ENCODE measurements around the gene NINL.

DNA sequence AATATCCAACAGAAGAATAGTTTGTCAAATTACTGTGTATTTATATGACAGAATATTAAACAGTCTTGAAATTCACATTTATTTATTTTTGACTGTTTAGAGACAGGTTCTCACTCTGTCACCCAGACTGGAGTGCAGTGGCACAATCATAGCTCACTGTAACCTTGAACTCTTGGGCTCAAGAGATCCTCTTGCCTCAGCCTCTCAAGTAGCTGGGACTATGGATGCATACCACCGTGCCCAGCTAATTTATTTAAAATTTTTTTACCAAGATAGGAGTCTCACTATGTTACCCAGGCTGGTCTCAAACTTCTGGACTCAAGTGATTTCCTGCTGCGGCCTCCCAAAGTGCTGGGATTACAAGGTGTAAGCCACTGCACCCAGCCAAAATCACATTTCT lies 57.4 kb downstream of the NINL start:
- TF ChIP-seq POLR2A (IDR thresholded peaks at IDR 0.05) (no peak), EP300 (IDR thresholded peaks at IDR 0.05) (no peak)
